GM18951 (cell line): ENCODE results near the gene DLGAP1.
"Not testable (repeated sequence)": the region's sequence is repeated elsewhere in the genome, so short reads cannot be mapped to it uniquely, and the experiment has no call there.

Experiments used
- POLR2A ChIP-seq: IDR thresholded peaks from 4 replicates; pipeline ENCODE4 v1.6.1; 2011; ENCODE audit warnings: mild to moderate bottlenecking; ENCODE audit not compliant: insufficient read length, insufficient read depth; ENCODE audit errors: extremely low read depth
- in situ Hi-C: fragments of 300-500 bp; cut with MboI; formaldehyde crosslinking; loops from one replicate; pipeline ENCODE4 v1.12.0; 2022; ENCODE audit warnings: low sequenced_read_pairs, mixed read lengths, inconsistent platforms; ENCODE audit not compliant: unreplicated experiment

DLGAP1 gene

GRCh38 chr18:4308576-4308975 is 146.5 kb downstream of the DLGAP1 start:
- in situ Hi-C loops: no loop called here
- no peak for TF ChIP-seq POLR2A

GRCh38 chr18:4299395-4299794 is 155.7 kb downstream of the DLGAP1 start:
- in situ Hi-C loops: no loop called here
- no peak for TF ChIP-seq POLR2A

GRCh38 chr18:4293337-4293736 is 161.8 kb downstream of the DLGAP1 start:
- TF ChIP-seq POLR2A: no peak
- in situ Hi-C loops: no loop called here

- in situ Hi-C loops: no loop called here
- TF ChIP-seq POLR2A: no peak
These were observed 162.4 kb downstream of the DLGAP1 start for GRCh38 chr18:4292696-4293095.

DNA sequence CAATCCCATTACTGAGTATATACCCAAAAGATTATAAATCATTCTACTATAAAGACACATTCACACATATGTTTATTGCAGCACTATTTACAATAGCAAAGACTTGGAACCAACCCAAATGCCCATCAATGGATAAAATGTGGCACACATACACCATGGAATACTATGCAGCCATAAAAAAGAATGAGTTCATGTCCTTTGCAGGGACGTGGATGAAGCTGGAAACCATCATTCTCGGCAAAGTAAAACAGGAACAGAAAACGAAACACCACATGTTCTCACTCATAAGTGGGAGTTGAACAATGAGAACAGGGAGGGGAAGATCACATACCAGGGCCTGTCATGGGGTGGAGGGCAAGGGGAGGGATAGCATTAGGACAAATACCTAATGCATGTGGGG is 167.8 kb downstream of the DLGAP1 start:
- in situ Hi-C loops: not testable (repeated sequence)

GRCh38 chr18:4286256-4286655 is 168.9 kb downstream of the DLGAP1 start:
- TF ChIP-seq POLR2A: no peak
- in situ Hi-C loops: no loop called here

GRCh38 chr18:4285525-4285924 is 169.6 kb downstream of the DLGAP1 start:
- in situ Hi-C loops: no loop called here
- no peak for TF ChIP-seq POLR2A

DNA sequence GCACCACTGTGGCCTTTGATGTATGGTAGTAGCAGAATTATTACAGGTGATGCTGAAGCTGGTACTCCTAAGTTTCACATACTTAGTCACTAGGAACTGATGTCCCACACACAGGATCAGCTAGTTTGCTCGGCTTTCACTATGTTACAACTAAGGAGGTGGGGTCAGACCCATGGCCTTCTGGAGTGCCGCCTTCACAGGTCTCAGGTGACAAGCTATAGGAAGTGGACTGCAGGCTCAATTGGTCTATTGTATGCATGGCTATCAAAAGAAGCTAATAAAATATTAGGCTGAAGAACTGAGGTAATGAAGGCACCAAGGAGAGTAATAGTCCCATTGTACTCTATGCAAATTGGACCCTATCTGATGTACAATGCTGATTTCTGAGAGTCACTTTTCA is 170.6 kb downstream of the DLGAP1 start:
- in situ Hi-C loops: no loop called here
- TF ChIP-seq POLR2A: no peak

GRCh38 chr18:4283746-4284291 is 171.3 kb downstream of the DLGAP1 start:
- no peak for TF ChIP-seq POLR2A
- in situ Hi-C loops: no loop called here

DNA sequence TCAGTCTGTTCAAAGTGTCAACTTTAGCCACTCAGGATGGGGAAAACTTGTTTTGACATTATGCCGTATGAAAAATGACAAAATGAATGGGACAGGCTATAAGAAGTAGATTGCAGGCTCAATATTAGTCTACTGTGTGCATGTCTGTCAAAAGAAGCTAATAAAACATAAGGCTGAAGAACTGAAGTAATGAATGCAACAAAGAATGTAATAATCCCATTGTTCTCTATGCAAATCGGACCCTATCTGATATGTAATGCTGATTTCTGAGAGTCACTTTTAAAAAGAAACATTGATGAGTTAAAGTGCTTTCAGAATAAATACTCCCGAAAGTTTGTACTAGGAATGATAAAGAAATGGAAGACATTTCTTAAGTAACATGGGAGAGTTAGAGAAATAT is 172.2 kb downstream of the DLGAP1 start:
- in situ Hi-C loops: no loop called here
- TF ChIP-seq POLR2A: no peak

DNA sequence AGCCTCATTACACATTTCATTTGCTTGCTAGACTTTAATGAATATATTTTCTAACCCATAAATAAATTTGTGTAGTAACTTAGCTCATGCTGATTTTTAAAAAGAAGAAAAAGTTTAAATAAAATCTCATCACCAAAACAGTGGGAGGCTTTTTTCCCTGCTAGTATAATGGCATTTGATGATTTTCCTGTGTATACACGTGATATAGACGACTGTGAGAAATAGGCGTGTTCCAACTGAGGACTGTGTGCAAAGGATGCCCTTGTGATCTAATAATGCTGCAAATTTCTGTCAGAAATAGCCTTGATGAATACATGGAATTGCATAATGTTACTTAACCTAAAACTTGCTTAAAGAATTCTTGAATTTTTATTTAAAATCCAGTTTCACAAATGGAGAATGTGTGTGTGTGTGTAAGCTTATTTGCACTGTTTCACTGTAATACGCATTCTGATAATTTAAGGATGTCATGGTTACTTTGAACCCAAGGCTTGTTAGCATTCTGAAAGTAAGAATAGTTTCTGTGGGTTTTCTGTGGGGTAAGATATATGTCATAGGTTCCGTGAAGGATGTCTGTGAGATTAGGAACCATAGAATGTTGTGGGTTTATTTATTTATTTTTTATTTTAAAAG is 178.0 kb downstream of the DLGAP1 start:
- no peak for TF ChIP-seq POLR2A
- in situ Hi-C loops: no loop called here

DNA sequence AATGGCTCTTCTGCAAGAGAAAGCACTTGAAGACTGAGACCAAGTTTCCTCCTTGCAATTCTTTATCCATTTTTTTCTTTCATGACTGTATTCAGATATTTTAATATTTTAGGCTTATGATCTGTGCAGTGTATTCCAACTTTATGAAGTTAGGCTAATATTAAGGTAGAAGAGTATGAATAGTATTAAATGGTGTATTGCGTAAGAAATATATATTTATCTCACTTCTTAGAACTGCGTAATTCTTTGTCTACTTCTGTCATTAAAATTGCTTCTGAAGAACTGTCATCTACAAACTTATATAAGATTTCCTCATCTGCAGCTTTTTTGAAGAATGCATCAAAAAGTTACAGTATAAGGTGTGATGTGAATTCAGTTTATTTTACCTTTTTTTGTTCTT is 183.2 kb downstream of the DLGAP1 start:
- no peak for TF ChIP-seq POLR2A
- in situ Hi-C loops: no loop called here

DNA sequence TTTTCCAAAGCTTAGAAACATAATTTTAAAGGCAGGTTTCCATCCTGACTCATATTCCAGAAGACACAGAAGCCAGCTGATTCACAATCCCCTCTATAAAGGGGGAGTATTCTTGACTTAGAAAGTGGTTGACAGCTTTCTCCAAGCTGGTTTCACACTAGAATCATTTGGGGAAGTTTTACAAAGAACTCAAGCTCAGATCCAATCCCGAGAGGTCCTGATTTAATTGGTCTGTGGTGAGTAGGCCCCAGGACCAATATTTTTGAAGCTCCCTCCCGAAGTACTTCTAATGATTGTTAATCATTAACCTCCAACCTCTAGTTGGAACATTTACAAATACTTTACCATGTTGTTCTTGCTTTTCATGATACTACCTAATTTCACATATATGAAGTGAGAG is 184.1 kb downstream of the DLGAP1 start:
- no peak for TF ChIP-seq POLR2A
- in situ Hi-C loops: no loop called here

DNA sequence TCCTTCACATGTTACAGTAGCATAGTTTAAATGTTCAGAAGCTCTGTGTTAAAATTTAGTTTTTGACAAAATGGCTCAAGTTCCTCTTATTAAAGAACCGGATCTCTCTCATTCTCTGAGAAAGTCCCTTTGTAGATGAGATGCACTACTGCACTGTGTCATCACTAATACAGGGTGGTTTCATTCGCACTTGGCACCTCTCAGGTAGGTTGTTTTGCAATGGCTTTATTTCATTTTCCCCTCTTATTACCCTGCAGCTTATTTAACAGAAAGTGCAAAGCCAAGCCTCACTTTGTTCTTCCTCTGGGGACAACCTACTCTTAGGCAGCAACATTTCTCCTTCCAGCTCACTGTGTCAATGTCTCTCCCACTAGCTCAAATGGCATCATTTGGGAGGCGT is 185.1 kb downstream of the DLGAP1 start:
- in situ Hi-C loops: no loop called here
- no peak for TF ChIP-seq POLR2A

DNA sequence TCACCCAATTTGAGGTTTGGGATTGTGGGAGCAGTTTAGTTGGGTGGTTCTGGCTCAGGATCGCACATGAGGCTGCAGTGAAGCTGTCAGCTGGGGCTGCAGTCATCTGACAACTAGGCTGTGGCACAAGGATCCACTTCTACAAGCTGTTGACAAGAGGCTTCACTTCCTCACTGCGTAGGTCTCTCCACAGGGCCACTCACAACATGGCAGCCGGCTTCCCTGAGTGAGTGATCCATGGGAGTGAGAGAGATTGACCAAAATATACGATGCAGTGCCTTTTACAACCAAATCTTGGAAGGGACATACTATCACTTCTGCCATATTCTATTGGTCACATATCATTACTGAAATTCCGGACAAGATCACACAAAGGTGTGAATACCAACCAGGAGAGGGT is 187.5 kb downstream of the DLGAP1 start:
- in situ Hi-C loops: no loop called here
- TF ChIP-seq POLR2A: no peak

GRCh38 chr18:4264347-4264791 is 190.7 kb downstream of the DLGAP1 start:
- TF ChIP-seq POLR2A: no peak
- in situ Hi-C loops: no loop called here
